Adrenal gland (tissue), 12 donors: ENCODE data around the gene DYRK3. TPM values are rescaled to one million over a fixed set of nuclear protein-coding genes. Genes with fewer than 3 reads are reported as not detected.
A peak's percentile ranks its signal among the peaks of the same experiment; 100 is the strongest.

ENCODE experiments used
- DNase-seq, 7 donors: peaks; one replicate each; pipeline ENCODE4 v3.0.0-alpha.2; 2019 to 2020
- H3K27ac ChIP-seq, 5 donors: fragments of 200-600 bp; sonication (generic) in 4 of 5; 1 replicate in 3 of 5; 2 replicates in 2 of 5; pipeline versions ENCODE4 v1.5.1 to v1.8.0; 2016 to 2020; ENCODE audit warnings: mild to moderate bottlenecking in 1 of 5
- H3K27me3 ChIP-seq: fragments of 200-600 bp; 2 replicates; pipeline ENCODE4 v1.8.0; 2021
- H3K36me3 ChIP-seq, 2 donors: fragments of 200-600 bp; replicated peaks in 1 of 2; 1 replicate in 1 of 2; 2 replicates in 1 of 2; pipeline versions ENCODE4 v1.5.1 to v1.8.0; 2018 to 2022
- H3K4me1 ChIP-seq, 2 donors: fragments of 200-600 bp; replicated peaks in 1 of 2; 1 replicate in 1 of 2; 2 replicates in 1 of 2; pipeline versions ENCODE4 v1.5.1 to v1.8.0; 2018 to 2021
- H3K4me3 ChIP-seq, 4 donors: fragments of 200-600 bp; sonication (generic) in 3 of 4; one replicate each; pipeline ENCODE4 v1.5.1; 2016 to 2018
- H3K9me3 ChIP-seq, 3 donors: fragments of 200-600 bp; sonication (generic) in 1 of 3; replicated peaks in 1 of 3; 1 replicate in 2 of 3; 2 replicates in 1 of 3; pipeline versions ENCODE4 v1.5.1 to v1.8.0; 2016 to 2021
- CTCF ChIP-seq, 6 experiments: fragments of 450-650 bp in 4 of 6; fragments of 200-600 bp in 2 of 6; sonication (generic) in 1 of 6; IDR thresholded peaks; 1 replicate in 5 of 6; 2 replicates in 1 of 6; pipeline versions ENCODE4 v1.5.1 to v1.8.0; 2016 to 2021; ENCODE audit warnings: antibody characterized with exemption in 6 of 6, mild to moderate bottlenecking in 2 of 6, moderate library complexity in 1 of 6
- POLR2A ChIP-seq, 2 donors: fragments of 450-650 bp; IDR thresholded peaks; one replicate each; pipeline ENCODE4 v1.6.1; 2017; ENCODE audit warnings: antibody characterized with exemption in 2 of 2, mild to moderate bottlenecking in 2 of 2, moderate library complexity in 1 of 2
- WGBS, 4 donors: extraction: QIAGEN DNeasy Blood & Tissue Kit in 2 of 4; methylation state at CpG; one replicate each; pipeline versions ENCODE4 v1.1.5 to v1.1.7; 2013 to 2017; 5-methylcytosine and 5-hydroxymethylcytosine counted together
- intact Hi-C, 2 donors: fragments of 100-400 bp; cut with DNase I; formaldehyde crosslinking; loops; one replicate each; pipeline versions ENCODE4 v1.14.1 to v1.15.0; 2022 to 2023
- polyA plus RNA-seq, 3 donors: library from polyadenylated mRNA; stranded (reverse); fragments of 200-250 nt in 2 of 3; fragments of 350-450 nt in 1 of 3; fragmentation: Illumina TruSeq in 1 of 3; extraction: RNeasy Lipid Tissue Mini Kit (QIAGEN cat#74804) in 1 of 3; gene quantifications; one replicate each; pipeline ENCODE4 v1.2.3, GENCODE V29; 2013 to 2014
- total RNA-seq, 9 donors: library from RNA; depleted of rRNA in 4 of 9; stranded (reverse); fragments of >200 nt in 4 of 9; fragments of 120-200 nt in 1 of 9; fragmentation: NEBNext Ultra II Directional in 1 of 9; extraction: Animal tissue kit (Norgen Biotek cat#: 25700) in 1 of 9; gene quantifications; one replicate each; pipeline versions ENCODE4 v1.1.0 to v1.2.4, GENCODE V29; 2013 to 2023
- donor health status: healthy with polysubstance abuse.
- donor health status: Bipolar disorder and iron deficiency.
- donor health status: DM: yes; HTN: yes; CAD: no.
- donor health status: DM: no; HTN: no; CAD: no.
- donor health status: DM: no; HTN: no; CAD: no.
- donor health status: DM: yes; HTN: yes; CAD: no.

The DYRK3 gene
- total and polyA plus RNA-seq, 12 donors: 2.9 to 6.6 (median 5.2) TPM

- H3K4me1 ChIP-seq: peaks cover 0 to 2% of the 10 kb centered on the region in 2 donors
- H3K9me3 ChIP-seq: no peaks in the 10 kb centered on the region
- TF ChIP-seq POLR2A (IDR thresholded peaks at IDR 0.05) (no peak), CTCF (IDR thresholded peaks at IDR 0.05) (no peak)
- no peaks in the 10 kb centered on the region for H3K27me3 ChIP-seq
- intact Hi-C loops: no loop called here
- WGBS, 4 donors: 0 to 73% (median 50%) methylated on average over 1 of the region's 1 CpG; no CpG with 5 or more reads in 1 of the 4 donors
- no peak for DNase-seq
- H3K27ac ChIP-seq: no peak overlapping the region
- H3K36me3 ChIP-seq: no peaks in the 10 kb centered on the region
- no peak overlapping the region for H3K4me3 ChIP-seq
Observed at GRCh38 chr1:206628916-206629315, 6.4 kb upstream of the DYRK3 start.

- TF ChIP-seq CTCF (IDR thresholded peaks at IDR 0.05) (peak in 5 of 6 experiments; percentile 34 to 49 (median 45)), POLR2A (IDR thresholded peaks at IDR 0.05) (no peak)
- Histone ChIP-seq H3K4me1 (peaks cover 8 to 16% of the 10 kb centered on the region in 2 donors), H3K9me3 (no peaks in the 10 kb centered on the region), H3K36me3 (no peaks in the 10 kb centered on the region), H3K27ac (no peak overlapping the region), H3K4me3 (no peak overlapping the region), H3K27me3 (no peaks in the 10 kb centered on the region)
- peak; percentile 40 to 85 (median 62) for DNase-seq
- intact Hi-C loops: loop anchor here (10.0 kb wide), 2 partner anchors 94 to 284 kb away; no protein-coding TSS in a partner anchor
- WGBS, 4 donors: 29 to 37% (median 36%) methylated on average over 4 of the region's 4 CpGs
Observed at GRCh38 chr1:206631085-206631509, 4.2 kb upstream of the DYRK3 start.

- WGBS, 4 donors: 39 to 45% (median 43%) methylated on average over 9 of the region's 9 CpGs
- no peak overlapping the region for H3K4me3 ChIP-seq
- H3K27me3 ChIP-seq: no peaks in the 10 kb centered on the region
- H3K27ac ChIP-seq: peak overlapping the region in 1 of 5 donors; percentile 81
- H3K36me3 ChIP-seq: no peaks in the 10 kb centered on the region
- H3K9me3 ChIP-seq: no peaks in the 10 kb centered on the region
- intact Hi-C loops: loop anchor here (2.0 to 10.0 kb wide), 3 partner anchors 31 to 281 kb away; no protein-coding TSS in a partner anchor
- DNase-seq: peak in 2 of 7 donors; percentile 5 to 12
- TF ChIP-seq POLR2A (IDR thresholded peaks at IDR 0.05) (no peak), CTCF (IDR thresholded peaks at IDR 0.05) (no peak)
- peaks cover 8 to 28% of the 10 kb centered on the region in 2 donors for H3K4me1 ChIP-seq
Observed at GRCh38 chr1:206633708-206634121, 1.6 kb upstream of the DYRK3 start.

GRCh38 chr1:206634365-206635079, 814 bp upstream of the DYRK3 start:
- peaks cover 8 to 28% of the 10 kb centered on the region in 2 donors for H3K4me1 ChIP-seq
- peak overlapping the region in 3 of 5 donors; percentile 44 to 85 (median 81) for H3K27ac ChIP-seq

More at GRCh38 chr1:206634365-206635079, 814 bp upstream of the DYRK3 start:
- TF ChIP-seq CTCF (IDR thresholded peaks at IDR 0.05) (peak; percentile 76 to 91 (median 87)), POLR2A (IDR thresholded peaks at IDR 0.05) (no peak)
- no peaks in the 10 kb centered on the region for H3K27me3 ChIP-seq
- intact Hi-C loops: loop anchor here (2.0 to 10.0 kb wide), 3 partner anchors 30 to 280 kb away; no protein-coding TSS in a partner anchor
- peak overlapping the region in 2 of 4 donors; percentile 80 to 97 for H3K4me3 ChIP-seq
- WGBS, 4 donors: 12 to 13% (median 12%) methylated on average over 25 to 26 of the region's 26 CpGs
- no peaks in the 10 kb centered on the region for H3K9me3 ChIP-seq
- H3K36me3 ChIP-seq: peaks cover 0 to 3% of the 10 kb centered on the region in 2 donors
- peak; percentile 92 to 98 (median 98) for DNase-seq
